HepG2 (cell line): ENCODE measurements around the gene GGTA1. TPM values are rescaled to one million over a fixed set of nuclear protein-coding genes. Genes with fewer than 3 reads are reported as not detected.
A peak's percentile ranks its signal among the peaks of the same experiment; 100 is the strongest.

Source experiments
- BHLHE40 ChIP-seq: IDR thresholded peaks from 2 replicates; pipeline ENCODE4 v1.6.1; 2011; ENCODE audit warnings: low read length, improper control_type of control experiment
- CEBPG ChIP-seq: IDR thresholded peaks from 2 replicates; pipeline ENCODE4 v1.6.1; 2016
- DMAP1 ChIP-seq: IDR thresholded peaks from 2 replicates; pipeline ENCODE4 v1.6.1; 2016
- FLYWCH1 ChIP-seq: sonication (generic); formaldehyde crosslinking; IDR thresholded peaks from 2 replicates; pipeline ENCODE4 v1.8.1; 2023; ENCODE audit warnings: mild to moderate bottlenecking, missing genetic modification reagents
- GATAD2A ChIP-seq: IDR thresholded peaks from 2 replicates; pipeline ENCODE4 v1.6.1; 2016
- JDP2 ChIP-seq: sonication (generic); formaldehyde crosslinking; IDR thresholded peaks from 2 replicates; pipeline ENCODE4 v1.8.1; 2022; ENCODE audit warnings: missing genetic modification reagents, borderline replicate concordance
- NCOA5 ChIP-seq: sonication (generic); formaldehyde crosslinking; IDR thresholded peaks from 2 replicates; pipeline ENCODE4 v1.4.0; 2020; ENCODE audit warnings: missing genetic modification reagents
- SETDB1 ChIP-seq: sonication (generic); formaldehyde crosslinking; IDR thresholded peaks from 2 replicates; pipeline ENCODE4 v1.5.1; 2020; ENCODE audit warnings: missing genetic modification reagents, mild to moderate bottlenecking, borderline replicate concordance
- SRSF9 ChIP-seq: fragments of 200-400 bp; formaldehyde crosslinking; IDR thresholded peaks from 2 replicates; pipeline ENCODE4 v1.6.1; 2018; ENCODE audit warnings: borderline replicate concordance, mild to moderate bottlenecking, low read depth, low read length; ENCODE audit not compliant: insufficient read depth, poor library complexity, severe bottlenecking
- TCF7L2 ChIP-seq: IDR thresholded peaks from 2 replicates; pipeline ENCODE4 v1.6.1; 2011; ENCODE audit warnings: mild to moderate bottlenecking, low read depth, low read length, moderate library complexity
- TOE1 ChIP-seq: sonication (generic); formaldehyde crosslinking; IDR thresholded peaks from 2 replicates; pipeline ENCODE4 v1.4.0; 2020; ENCODE audit warnings: mild to moderate bottlenecking, missing genetic modification reagents
- ZFP36L2 ChIP-seq: sonication (generic); formaldehyde crosslinking; IDR thresholded peaks from 2 replicates; pipeline ENCODE4 v1.4.0; 2020; ENCODE audit warnings: missing genetic modification reagents
- ZMYM2 ChIP-seq: sonication (generic); formaldehyde crosslinking; IDR thresholded peaks from 2 replicates; pipeline ENCODE4 v1.8.0; 2022; ENCODE audit warnings: mild to moderate bottlenecking, missing genetic modification reagents
- ZNF3 ChIP-seq: IDR thresholded peaks from 2 replicates; pipeline ENCODE4 v1.7.0; 2017; ENCODE audit warnings: inconsistent platforms
- ZNF460 ChIP-seq: sonication (generic); formaldehyde crosslinking; IDR thresholded peaks from 2 replicates; pipeline ENCODE4 v1.5.1; 2020; ENCODE audit warnings: missing genetic modification reagents, mild to moderate bottlenecking, borderline replicate concordance
- ZNF879 ChIP-seq: sonication (generic); formaldehyde crosslinking; IDR thresholded peaks from 2 replicates; pipeline ENCODE4 v1.8.1; 2023; ENCODE audit warnings: missing genetic modification reagents
- polyA plus RNA-seq, 8 experiments: library from polyadenylated mRNA; depleted of rRNA in 3 of 8; stranded (reverse) in 7 of 8; unstranded in 1 of 8; fragments of >200 nt; fragmentation: Illumina TruSeq in 4 of 8; extraction: Trizol in 4 of 8; gene quantifications; 2 replicates each; pipeline versions ENCODE4 v1.2.1 to v1.2.3, GENCODE V29; 2011 to 2016; ENCODE audit warnings: low read depth in 4 of 8, missing spikeins in 1 of 8, mixed read lengths in 1 of 8; ENCODE audit not compliant: insufficient read depth in 1 of 8
- total RNA-seq, 5 experiments: library from RNA; depleted of rRNA; stranded (reverse); fragments of >200 nt; fragmentation: Illumina TruSeq; extraction: Trizol; gene quantifications; 2 replicates each; pipeline ENCODE4 v1.2.3, GENCODE V29; 2016; ENCODE audit warnings: low read depth in 1 of 5
- TF ChIP-seq, protein P1 (sequence below): sonication (generic); formaldehyde crosslinking; IDR thresholded peaks from 2 replicates; pipeline ENCODE4 v1.8.0; 2022; ENCODE audit warnings: low read depth, missing genetic modification reagents
- TF ChIP-seq, protein P2 (sequence below): IDR thresholded peaks from 2 replicates; pipeline ENCODE4 v1.6.1; 2016
- TF ChIP-seq, protein P3 (sequence below): sonication (generic); formaldehyde crosslinking; IDR thresholded peaks from 2 replicates; pipeline ENCODE4 v1.8.1; 2023; ENCODE audit warnings: mild to moderate bottlenecking, missing genetic modification reagents
- TF ChIP-seq, protein P4 (sequence below): IDR thresholded peaks from 2 replicates; pipeline ENCODE4 v1.6.1; 2016
- TF ChIP-seq, protein P5 (sequence below): sonication (generic); formaldehyde crosslinking; IDR thresholded peaks from 2 replicates; pipeline ENCODE4 v1.5.1; 2020; ENCODE audit warnings: missing genetic modification reagents, mild to moderate bottlenecking, borderline replicate concordance
- TF ChIP-seq, protein P6 (sequence below): sonication (generic); formaldehyde crosslinking; IDR thresholded peaks from 2 replicates; pipeline ENCODE4 v1.8.1; 2022; ENCODE audit warnings: low read depth, mild to moderate bottlenecking, missing genetic modification reagents

The GGTA1 gene
- total and polyA plus RNA-seq, 2 of the 13 experiments (the other 11 are each of a cell fraction or from before 2014, with no cell fraction given), result not detected

DNA sequence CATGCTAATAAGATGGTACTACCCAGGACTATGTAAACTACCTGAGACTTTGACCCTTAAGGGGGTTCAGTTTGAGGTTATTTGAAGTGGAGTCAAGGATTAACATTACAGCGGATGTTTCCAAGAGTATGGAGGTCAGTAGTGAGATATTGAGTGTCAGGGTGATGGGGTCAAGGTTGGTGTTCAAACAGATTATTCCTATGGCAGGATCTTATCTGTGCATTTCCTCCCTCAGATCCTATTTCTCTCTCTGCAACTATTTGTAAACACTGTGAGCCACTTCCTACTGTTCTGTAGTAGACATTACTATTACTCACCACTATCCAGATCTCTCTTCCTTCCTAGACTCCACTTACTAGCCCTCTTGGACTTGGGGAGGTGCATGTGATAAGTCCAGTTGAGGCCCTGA is 75.6 kb downstream of the GGTA1 start (continued):
- TF ChIP-seq, protein P1, sequence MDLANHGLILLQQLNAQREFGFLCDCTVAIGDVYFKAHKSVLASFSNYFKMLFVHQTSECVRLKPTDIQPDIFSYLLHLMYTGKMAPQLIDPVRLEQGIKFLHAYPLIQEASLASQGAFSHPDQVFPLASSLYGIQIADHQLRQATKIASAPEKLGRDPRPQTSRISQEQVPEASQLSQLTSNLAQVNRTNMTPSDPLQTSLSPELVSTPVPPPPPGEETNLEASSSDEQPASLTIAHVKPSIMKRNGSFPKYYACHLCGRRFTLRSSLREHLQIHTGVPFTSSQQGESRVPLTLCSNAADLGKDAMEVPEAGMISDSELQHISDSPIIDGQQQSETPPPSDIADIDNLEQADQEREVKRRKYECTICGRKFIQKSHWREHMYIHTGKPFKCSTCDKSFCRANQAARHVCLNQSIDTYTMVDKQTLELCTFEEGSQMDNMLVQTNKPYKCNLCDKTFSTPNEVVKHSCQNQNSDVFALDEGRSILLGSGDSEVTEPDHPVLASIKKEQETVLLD, result no peak
- TF ChIP-seq JDP2 (CRISPR knock-in tag), result no peak
- peak; percentile 19; the same call in 1 of the 2 replicates for TF ChIP-seq CEBPG
- no peak for TF ChIP-seq SRSF9
- TF ChIP-seq FLYWCH1 (CRISPR knock-in tag), result no peak
- no peak for TF ChIP-seq NCOA5
- TF ChIP-seq, protein P2, sequence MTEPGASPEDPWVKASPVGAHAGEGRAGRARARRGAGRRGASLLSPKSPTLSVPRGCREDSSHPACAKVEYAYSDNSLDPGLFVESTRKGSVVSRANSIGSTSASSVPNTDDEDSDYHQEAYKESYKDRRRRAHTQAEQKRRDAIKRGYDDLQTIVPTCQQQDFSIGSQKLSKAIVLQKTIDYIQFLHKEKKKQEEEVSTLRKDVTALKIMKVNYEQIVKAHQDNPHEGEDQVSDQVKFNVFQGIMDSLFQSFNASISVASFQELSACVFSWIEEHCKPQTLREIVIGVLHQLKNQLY, result peak; percentile 43; the same call in 1 of the 2 replicates
- peak; percentile 77; the same call in 1 of the 2 replicates for TF ChIP-seq TCF7L2
- TF ChIP-seq TOE1 (CRISPR knock-in tag), result 0 out of 2 replicates have a peak, but pooled peaks have one; percentile 29
- TF ChIP-seq, protein P3, sequence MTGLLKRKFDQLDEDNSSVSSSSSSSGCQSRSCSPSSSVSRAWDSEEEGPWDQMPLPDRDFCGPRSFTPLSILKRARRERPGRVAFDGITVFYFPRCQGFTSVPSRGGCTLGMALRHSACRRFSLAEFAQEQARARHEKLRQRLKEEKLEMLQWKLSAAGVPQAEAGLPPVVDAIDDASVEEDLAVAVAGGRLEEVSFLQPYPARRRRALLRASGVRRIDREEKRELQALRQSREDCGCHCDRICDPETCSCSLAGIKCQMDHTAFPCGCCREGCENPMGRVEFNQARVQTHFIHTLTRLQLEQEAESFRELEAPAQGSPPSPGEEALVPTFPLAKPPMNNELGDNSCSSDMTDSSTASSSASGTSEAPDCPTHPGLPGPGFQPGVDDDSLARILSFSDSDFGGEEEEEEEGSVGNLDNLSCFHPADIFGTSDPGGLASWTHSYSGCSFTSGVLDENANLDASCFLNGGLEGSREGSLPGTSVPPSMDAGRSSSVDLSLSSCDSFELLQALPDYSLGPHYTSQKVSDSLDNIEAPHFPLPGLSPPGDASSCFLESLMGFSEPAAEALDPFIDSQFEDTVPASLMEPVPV (CRISPR knock-in tag), result no peak
- TF ChIP-seq ZNF879 (CRISPR knock-in tag), result no peak
- no peak for TF ChIP-seq SETDB1 (CRISPR knock-in tag)
- TF ChIP-seq, protein P4, sequence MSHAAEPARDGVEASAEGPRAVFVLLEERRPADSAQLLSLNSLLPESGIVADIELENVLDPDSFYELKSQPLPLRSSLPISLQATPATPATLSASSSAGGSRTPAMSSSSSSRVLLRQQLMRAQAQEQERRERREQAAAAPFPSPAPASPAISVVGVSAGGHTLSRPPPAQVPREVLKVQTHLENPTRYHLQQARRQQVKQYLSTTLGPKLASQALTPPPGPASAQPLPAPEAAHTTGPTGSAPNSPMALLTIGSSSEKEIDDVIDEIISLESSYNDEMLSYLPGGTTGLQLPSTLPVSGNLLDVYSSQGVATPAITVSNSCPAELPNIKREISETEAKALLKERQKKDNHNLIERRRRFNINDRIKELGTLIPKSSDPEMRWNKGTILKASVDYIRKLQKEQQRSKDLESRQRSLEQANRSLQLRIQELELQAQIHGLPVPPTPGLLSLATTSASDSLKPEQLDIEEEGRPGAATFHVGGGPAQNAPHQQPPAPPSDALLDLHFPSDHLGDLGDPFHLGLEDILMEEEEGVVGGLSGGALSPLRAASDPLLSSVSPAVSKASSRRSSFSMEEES (CRISPR knock-in tag), result peak; percentile 48; the same call in 1 of the 2 replicates
- no peak for TF ChIP-seq ZMYM2
- TF ChIP-seq DMAP1 (CRISPR knock-in tag), result no peak
- TF ChIP-seq ZNF3 (CRISPR knock-in tag), result no peak
- TF ChIP-seq ZFP36L2 (CRISPR knock-in tag), result no peak
- no peak for TF ChIP-seq ZNF460
- TF ChIP-seq, protein P5, sequence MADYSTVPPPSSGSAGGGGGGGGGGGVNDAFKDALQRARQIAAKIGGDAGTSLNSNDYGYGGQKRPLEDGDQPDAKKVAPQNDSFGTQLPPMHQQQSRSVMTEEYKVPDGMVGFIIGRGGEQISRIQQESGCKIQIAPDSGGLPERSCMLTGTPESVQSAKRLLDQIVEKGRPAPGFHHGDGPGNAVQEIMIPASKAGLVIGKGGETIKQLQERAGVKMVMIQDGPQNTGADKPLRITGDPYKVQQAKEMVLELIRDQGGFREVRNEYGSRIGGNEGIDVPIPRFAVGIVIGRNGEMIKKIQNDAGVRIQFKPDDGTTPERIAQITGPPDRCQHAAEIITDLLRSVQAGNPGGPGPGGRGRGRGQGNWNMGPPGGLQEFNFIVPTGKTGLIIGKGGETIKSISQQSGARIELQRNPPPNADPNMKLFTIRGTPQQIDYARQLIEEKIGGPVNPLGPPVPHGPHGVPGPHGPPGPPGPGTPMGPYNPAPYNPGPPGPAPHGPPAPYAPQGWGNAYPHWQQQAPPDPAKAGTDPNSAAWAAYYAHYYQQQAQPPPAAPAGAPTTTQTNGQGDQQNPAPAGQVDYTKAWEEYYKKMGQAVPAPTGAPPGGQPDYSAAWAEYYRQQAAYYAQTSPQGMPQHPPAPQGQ (CRISPR knock-in tag), result no peak
- TF ChIP-seq, protein P6, sequence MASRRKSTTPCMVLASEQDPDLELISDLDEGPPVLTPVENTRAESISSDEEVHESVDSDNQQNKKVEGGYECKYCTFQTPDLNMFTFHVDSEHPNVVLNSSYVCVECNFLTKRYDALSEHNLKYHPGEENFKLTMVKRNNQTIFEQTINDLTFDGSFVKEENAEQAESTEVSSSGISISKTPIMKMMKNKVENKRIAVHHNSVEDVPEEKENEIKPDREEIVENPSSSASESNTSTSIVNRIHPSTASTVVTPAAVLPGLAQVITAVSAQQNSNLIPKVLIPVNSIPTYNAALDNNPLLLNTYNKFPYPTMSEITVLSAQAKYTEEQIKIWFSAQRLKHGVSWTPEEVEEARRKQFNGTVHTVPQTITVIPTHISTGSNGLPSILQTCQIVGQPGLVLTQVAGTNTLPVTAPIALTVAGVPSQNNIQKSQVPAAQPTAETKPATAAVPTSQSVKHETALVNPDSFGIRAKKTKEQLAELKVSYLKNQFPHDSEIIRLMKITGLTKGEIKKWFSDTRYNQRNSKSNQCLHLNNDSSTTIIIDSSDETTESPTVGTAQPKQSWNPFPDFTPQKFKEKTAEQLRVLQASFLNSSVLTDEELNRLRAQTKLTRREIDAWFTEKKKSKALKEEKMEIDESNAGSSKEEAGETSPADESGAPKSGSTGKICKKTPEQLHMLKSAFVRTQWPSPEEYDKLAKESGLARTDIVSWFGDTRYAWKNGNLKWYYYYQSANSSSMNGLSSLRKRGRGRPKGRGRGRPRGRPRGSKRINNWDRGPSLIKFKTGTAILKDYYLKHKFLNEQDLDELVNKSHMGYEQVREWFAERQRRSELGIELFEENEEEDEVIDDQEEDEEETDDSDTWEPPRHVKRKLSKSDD (CRISPR knock-in tag), result no peak
- TF ChIP-seq GATAD2A (CRISPR knock-in tag), result peak; percentile 90
- no peak for TF ChIP-seq BHLHE40
